Smooth muscle cell of the umbilical artery (primary cell): ENCODE measurements around the gene LIPJ. TPM values are rescaled to one million over a fixed set of nuclear protein-coding genes. Genes with fewer than 3 reads are reported as not detected.

Experiments
- total RNA-seq: library from RNA; depleted of rRNA; stranded (reverse); fragments of >200 nt; gene quantifications from 2 replicates; pipeline ENCODE4 v1.2.3, GENCODE V29; 2014

The LIPJ gene
- total RNA-seq, result not detected in 2 replicates

GRCh38 chr10:88586462-88586861 lies at the start of gene LIPJ:
LIPJ (plus strand) TSS chr10:88586762; CDS start chr10:88590688, 3,926 bp downstream.

GRCh38 chr10:88582806-88583583 lies 3.6 kb upstream of the LIPJ start, which contains the start of gene RNLS:
RNLS (minus strand) TSS chr10:88583318.

Other genes starting within 250 kb of the LIPJ start
- gene RNLS, start 3.4 kb upstream of the LIPJ start, total RNA-seq, result 5.9 and 8.1 TPM in 2 replicates
- gene LIPF, start 77.7 kb downstream of the LIPJ start, total RNA-seq, result not detected in 2 replicates
- gene LIPK, start 119.5 kb downstream of the LIPJ start, total RNA-seq, result not detected in 2 replicates
- not detected in 2 replicates for gene LIPN, start 173.3 kb downstream of the LIPJ start, total RNA-seq
- gene LIPM, start 216.0 kb downstream of the LIPJ start, total RNA-seq, result not detected in 2 replicates